Activated naive CD8-positive, alpha-beta T cell treated with anti-CD3 and anti-CD28 coated beads for 36 hours (primary cell): ENCODE data around the gene TBC1D4. TPM values are rescaled to one million over a fixed set of nuclear protein-coding genes. Genes with fewer than 3 reads are reported as not detected.

Experiments
- DNase-seq: peaks from one replicate; pipeline ENCODE4 v3.0.0; 2021
- H3K27ac Mint-ChIP-seq: one replicate; pipeline ENCODE4 v1.8.0; 2022; ENCODE audit warnings: mild to moderate bottlenecking, moderate library complexity, mixed read lengths
- H3K27me3 Mint-ChIP-seq: one replicate; pipeline ENCODE4 v1.8.0; 2022; ENCODE audit warnings: mild to moderate bottlenecking, mixed read lengths
- H3K36me3 Mint-ChIP-seq: one replicate; pipeline ENCODE4 v1.8.0; 2021; ENCODE audit warnings: mild to moderate bottlenecking, mixed read lengths
- H3K4me1 Mint-ChIP-seq: one replicate; pipeline ENCODE4 v1.8.0; 2021; ENCODE audit warnings: mixed read lengths
- H3K4me3 Mint-ChIP-seq: one replicate; pipeline ENCODE4 v1.8.0; 2022; ENCODE audit warnings: mild to moderate bottlenecking, moderate library complexity, mixed read lengths
- H3K9me3 Mint-ChIP-seq: one replicate; pipeline ENCODE4 v1.8.0; 2022; ENCODE audit warnings: mixed read lengths
- total RNA-seq, 2 experiments: library from RNA; stranded (reverse); gene quantifications; one replicate each; pipeline ENCODE4 v1.2.3, GENCODE V29; 2021

Gene TBC1D4
- total RNA-seq, 2 experiments from 2014 or later = 41.7 to 46.1 TPM

GRCh38 chr13:75331792-75332349, 150.1 kb downstream of the TBC1D4 start:
- no peak for DNase-seq
- Mint-ChIP-seq H3K27ac (no peak overlapping the region), H3K36me3 (peaks cover 5% of the 10 kb centered on the region), H3K9me3 (peaks cover 1% of the 10 kb centered on the region), H3K4me1 (peaks cover 11% of the 10 kb centered on the region), H3K4me3 (no peak overlapping the region), H3K27me3 (no peaks in the 10 kb centered on the region)

- Mint-ChIP-seq H3K27me3 (no peaks in the 10 kb centered on the region), H3K27ac (no peak overlapping the region), H3K36me3 (peaks cover 7% of the 10 kb centered on the region), H3K4me1 (peaks cover 13% of the 10 kb centered on the region), H3K4me3 (no peak overlapping the region), H3K9me3 (peaks cover 1% of the 10 kb centered on the region)
- no peak for DNase-seq
Observed at GRCh38 chr13:75330770-75331169, 151.2 kb downstream of the TBC1D4 start.

DNA sequence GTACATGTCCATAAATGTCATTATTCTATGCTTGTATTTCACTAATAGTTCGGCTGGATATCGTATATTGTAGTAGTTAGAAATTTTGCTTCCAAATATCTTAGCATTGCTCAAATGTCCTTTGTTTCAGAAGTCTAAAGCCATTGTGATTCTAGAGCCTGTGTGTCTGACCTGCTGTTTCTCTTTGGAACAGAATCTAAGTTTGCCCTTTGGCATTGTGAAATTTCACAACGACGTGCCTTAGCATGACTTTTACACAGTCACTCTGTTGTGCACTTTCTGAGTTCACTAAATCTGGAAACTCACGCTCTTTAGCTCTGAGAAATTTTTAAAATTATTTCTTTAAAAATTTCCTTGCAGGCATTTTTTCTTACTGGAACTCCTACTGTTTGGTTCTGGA, 152.2 kb downstream of the TBC1D4 start:
- no peak for DNase-seq
- Mint-ChIP-seq H3K27ac (peak overlapping the region; percentile 58), H3K4me3 (no peak overlapping the region), H3K36me3 (peaks cover 3% of the 10 kb centered on the region), H3K4me1 (peaks cover 13% of the 10 kb centered on the region), H3K9me3 (no peaks in the 10 kb centered on the region), H3K27me3 (no peaks in the 10 kb centered on the region)

DNA sequence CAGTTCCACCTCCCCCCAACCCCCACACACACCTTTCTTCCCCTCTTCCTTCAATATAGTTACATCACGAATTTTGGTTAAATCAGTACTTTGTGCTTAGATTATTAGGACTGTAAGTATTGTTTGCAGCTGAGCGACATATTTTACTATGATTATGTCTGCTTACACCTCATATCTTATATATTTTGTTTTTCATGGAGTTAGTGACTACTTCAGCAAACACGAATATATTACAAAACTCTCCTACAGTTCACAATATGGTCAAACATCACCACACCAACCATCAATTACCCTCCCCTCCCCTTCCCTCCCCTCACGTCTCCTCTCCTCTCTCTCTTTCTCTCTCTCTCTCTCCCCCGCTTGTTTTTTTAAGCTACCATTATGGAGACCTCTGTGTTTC, 152.9 kb downstream of the TBC1D4 start:
- no peaks in the 10 kb centered on the region for H3K27me3 Mint-ChIP-seq
- H3K4me3 Mint-ChIP-seq = no peak overlapping the region
- peaks cover 5% of the 10 kb centered on the region for H3K36me3 Mint-ChIP-seq

GRCh38 chr13:75327135-75327510, 154.8 kb downstream of the TBC1D4 start:
- Mint-ChIP-seq H3K27me3 (no peaks in the 10 kb centered on the region), H3K9me3 (no peaks in the 10 kb centered on the region), H3K4me3 (peak overlapping the region; percentile 96), H3K27ac (peak overlapping the region; percentile 97), H3K36me3 (peaks cover 9% of the 10 kb centered on the region), H3K4me1 (peaks cover 27% of the 10 kb centered on the region)
- DNase-seq = no peak

More for the DNA sequence above, 152.9 kb downstream of the TBC1D4 start:
- Mint-ChIP-seq H3K27ac (no peak overlapping the region), H3K9me3 (no peaks in the 10 kb centered on the region), H3K4me1 (peaks cover 13% of the 10 kb centered on the region)
- no peak for DNase-seq

GRCh38 chr13:75326173-75327134, 155.5 kb downstream of the TBC1D4 start:
- Mint-ChIP-seq H3K36me3 (peaks cover 15% of the 10 kb centered on the region), H3K27me3 (no peaks in the 10 kb centered on the region), H3K4me3 (peak overlapping the region; percentile 96), H3K4me1 (peaks cover 34% of the 10 kb centered on the region), H3K9me3 (no peaks in the 10 kb centered on the region), H3K27ac (peak overlapping the region; percentile 97)
- peak; percentile 68 for DNase-seq

- H3K27ac Mint-ChIP-seq = peak overlapping the region; percentile 97
Observed at GRCh38 chr13:75325711-75326110, 156.3 kb downstream of the TBC1D4 start.

DNA sequence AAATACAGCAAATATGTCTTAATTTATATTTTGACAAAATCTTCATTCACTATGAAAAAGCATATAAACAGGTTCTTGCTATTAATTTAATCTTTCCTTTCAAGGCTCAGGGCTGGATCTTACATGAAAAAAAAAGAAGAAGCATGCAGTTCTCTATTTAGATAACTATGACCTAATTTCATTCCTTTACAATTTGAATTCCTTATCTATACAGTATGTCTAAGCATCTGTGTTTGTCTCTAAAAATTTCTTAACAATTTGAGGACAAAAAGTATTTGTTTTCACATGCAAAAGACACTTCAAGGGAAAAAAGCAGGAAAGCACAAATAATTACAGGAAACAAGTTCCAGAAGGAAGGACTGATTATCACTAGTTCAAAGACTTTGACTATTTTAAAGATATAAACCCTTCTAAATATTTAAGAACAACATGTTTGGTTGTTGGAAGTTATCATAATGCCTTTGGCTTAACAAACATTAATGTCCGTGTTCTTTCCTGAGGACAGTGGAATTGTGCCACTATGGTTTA, 157.5 kb downstream of the TBC1D4 start:
- H3K36me3 Mint-ChIP-seq = peaks cover 24% of the 10 kb centered on the region
- H3K4me1 Mint-ChIP-seq = peaks cover 41% of the 10 kb centered on the region
- peak overlapping the region; percentile 96 for H3K4me3 Mint-ChIP-seq
- no peaks in the 10 kb centered on the region for H3K9me3 Mint-ChIP-seq
- H3K27ac Mint-ChIP-seq = peak overlapping the region; percentile 84
- no peaks in the 10 kb centered on the region for H3K27me3 Mint-ChIP-seq
- DNase-seq = no peak

More at GRCh38 chr13:75325711-75326110, 156.3 kb downstream of the TBC1D4 start:
- no peak for DNase-seq
- Mint-ChIP-seq H3K4me3 (peak overlapping the region; percentile 96), H3K9me3 (no peaks in the 10 kb centered on the region), H3K27me3 (no peaks in the 10 kb centered on the region), H3K36me3 (peaks cover 20% of the 10 kb centered on the region), H3K4me1 (peaks cover 38% of the 10 kb centered on the region)

DNA sequence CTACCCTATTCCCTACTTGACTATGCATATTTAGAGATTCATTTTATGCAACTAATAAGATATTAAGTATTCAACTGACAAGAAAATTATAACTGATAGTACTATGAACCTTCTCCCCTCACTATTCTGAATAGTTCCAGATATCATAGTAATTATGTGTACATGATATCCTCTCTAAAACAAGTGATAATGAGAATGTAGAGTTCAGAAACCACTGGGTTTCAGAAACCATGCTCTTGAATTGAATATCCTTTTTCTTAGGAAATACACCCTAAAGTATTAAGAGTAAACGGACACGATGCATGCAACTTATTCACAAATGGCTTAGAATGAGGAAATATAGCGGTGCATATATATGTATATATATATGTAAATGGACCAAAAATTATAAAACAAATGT, 160.9 kb downstream of the TBC1D4 start:
- Mint-ChIP-seq H3K4me3 (peak overlapping the region; percentile 40), H3K4me1 (peaks cover 61% of the 10 kb centered on the region), H3K36me3 (peaks cover 28% of the 10 kb centered on the region), H3K9me3 (no peaks in the 10 kb centered on the region), H3K27ac (peak overlapping the region; percentile 74), H3K27me3 (no peaks in the 10 kb centered on the region)
- no peak for DNase-seq

- Mint-ChIP-seq H3K36me3 (peaks cover 28% of the 10 kb centered on the region), H3K9me3 (no peaks in the 10 kb centered on the region), H3K27ac (peak overlapping the region; percentile 90), H3K4me3 (peak overlapping the region; percentile 11), H3K27me3 (no peaks in the 10 kb centered on the region), H3K4me1 (peaks cover 62% of the 10 kb centered on the region)
- no peak for DNase-seq
Observed at GRCh38 chr13:75319254-75319653, 162.7 kb downstream of the TBC1D4 start.

DNA sequence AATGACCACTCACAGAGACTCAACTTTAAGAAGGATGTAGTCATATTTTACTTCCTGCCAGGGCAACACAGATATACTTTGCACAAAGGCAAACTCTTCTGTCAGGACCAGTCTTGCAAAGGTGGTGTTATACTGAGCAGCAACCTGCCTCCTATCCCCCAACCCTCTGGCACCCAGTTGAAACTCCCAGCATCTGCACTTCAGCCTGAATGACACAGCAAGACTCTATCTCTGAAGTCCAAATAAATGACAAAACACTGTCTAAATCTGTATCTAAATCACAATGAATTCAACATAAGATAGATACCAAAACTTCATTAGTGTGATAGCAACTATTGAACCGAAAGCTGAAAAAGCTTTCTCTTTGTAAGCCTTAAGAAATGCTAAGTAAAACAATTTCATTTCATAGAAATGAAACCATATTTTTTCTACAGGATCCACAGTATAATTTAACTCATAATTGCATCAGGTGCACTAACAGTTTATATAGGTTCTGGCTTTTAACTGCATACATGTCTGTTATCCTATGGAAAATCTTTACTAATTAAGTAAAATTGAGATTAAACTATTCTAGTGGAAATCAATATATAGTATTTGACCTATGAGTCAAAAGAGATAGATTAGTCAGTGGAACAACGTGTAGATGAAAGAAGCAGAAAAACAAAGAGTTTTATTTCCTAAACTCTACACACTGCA, 163.7 kb downstream of the TBC1D4 start:
- Mint-ChIP-seq H3K9me3 (no peaks in the 10 kb centered on the region), H3K36me3 (peaks cover 29% of the 10 kb centered on the region), H3K27ac (peak overlapping the region; percentile 90), H3K27me3 (no peaks in the 10 kb centered on the region), H3K4me3 (peak overlapping the region; percentile 74), H3K4me1 (peaks cover 60% of the 10 kb centered on the region)
- peak; percentile 26 for DNase-seq

DNA sequence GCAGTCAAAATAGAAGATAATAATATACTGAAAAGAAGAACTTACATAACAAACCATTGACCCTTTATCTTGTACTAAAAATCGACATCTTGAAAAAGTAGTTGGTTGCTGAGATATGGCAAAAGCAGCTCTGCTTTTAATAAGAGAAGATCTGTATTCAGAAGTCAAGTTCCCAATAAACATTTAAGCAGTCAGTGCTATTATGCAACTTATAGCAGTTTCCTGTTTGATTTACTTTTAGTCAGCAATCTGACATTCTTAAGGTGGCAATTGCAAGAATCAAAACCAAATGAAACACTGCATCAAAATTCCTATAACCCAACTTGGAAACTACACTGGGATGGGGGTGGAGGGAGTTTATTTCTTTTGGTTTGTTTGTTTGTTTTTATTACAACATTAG, 165.5 kb downstream of the TBC1D4 start:
- no peaks in the 10 kb centered on the region for H3K9me3 Mint-ChIP-seq
- H3K27ac Mint-ChIP-seq = peak overlapping the region; percentile 29
- DNase-seq = no peak
- no peak overlapping the region for H3K4me3 Mint-ChIP-seq
- H3K27me3 Mint-ChIP-seq = no peaks in the 10 kb centered on the region
- peaks cover 57% of the 10 kb centered on the region for H3K4me1 Mint-ChIP-seq
- peaks cover 39% of the 10 kb centered on the region for H3K36me3 Mint-ChIP-seq

GRCh38 chr13:75312884-75313520, 169.0 kb downstream of the TBC1D4 start:
- H3K27ac Mint-ChIP-seq = peak overlapping the region; percentile 80
- peaks cover 49% of the 10 kb centered on the region for H3K36me3 Mint-ChIP-seq
- no peaks in the 10 kb centered on the region for H3K9me3 Mint-ChIP-seq
- DNase-seq = peak; percentile 64
- H3K27me3 Mint-ChIP-seq = no peaks in the 10 kb centered on the region
- H3K4me1 Mint-ChIP-seq = peaks cover 58% of the 10 kb centered on the region
- H3K4me3 Mint-ChIP-seq = no peak overlapping the region

GRCh38 chr13:75309981-75310580, 171.9 kb downstream of the TBC1D4 start:
- H3K36me3 Mint-ChIP-seq = peaks cover 62% of the 10 kb centered on the region
- no peaks in the 10 kb centered on the region for H3K27me3 Mint-ChIP-seq
- DNase-seq = no peak
- H3K4me3 Mint-ChIP-seq = peak overlapping the region; percentile 71
- peaks cover 3% of the 10 kb centered on the region for H3K9me3 Mint-ChIP-seq
- peak overlapping the region; percentile 73 for H3K27ac Mint-ChIP-seq
- H3K4me1 Mint-ChIP-seq = peaks cover 51% of the 10 kb centered on the region
